ENCODE data around the gene PRMT1.

PRMT1 gene

GRCh38 chr19:49667473-49667872 lies 9.6 kb upstream of the PRMT1 start:
- DNase-seq (ENCODE audit: low spot score), result no peak

GRCh38 chr19:49669516-49669915 lies 7.6 kb upstream of the PRMT1 start:
- DNase-seq (ENCODE audit: low spot score), result no peak

- no peak for DNase-seq (ENCODE audit: low spot score)
Observed at GRCh38 chr19:49672131-49672919, 4.7 kb upstream of the PRMT1 start.

- DNase-seq (ENCODE audit: low spot score), result no peak
Observed at GRCh38 chr19:49676136-49676783, 811 bp upstream of the PRMT1 start.

- DNase-seq (ENCODE audit: low spot score), result peak; percentile 100
Observed at GRCh38 chr19:49676784-49677230, 264 bp upstream of the PRMT1 start.

DNA sequence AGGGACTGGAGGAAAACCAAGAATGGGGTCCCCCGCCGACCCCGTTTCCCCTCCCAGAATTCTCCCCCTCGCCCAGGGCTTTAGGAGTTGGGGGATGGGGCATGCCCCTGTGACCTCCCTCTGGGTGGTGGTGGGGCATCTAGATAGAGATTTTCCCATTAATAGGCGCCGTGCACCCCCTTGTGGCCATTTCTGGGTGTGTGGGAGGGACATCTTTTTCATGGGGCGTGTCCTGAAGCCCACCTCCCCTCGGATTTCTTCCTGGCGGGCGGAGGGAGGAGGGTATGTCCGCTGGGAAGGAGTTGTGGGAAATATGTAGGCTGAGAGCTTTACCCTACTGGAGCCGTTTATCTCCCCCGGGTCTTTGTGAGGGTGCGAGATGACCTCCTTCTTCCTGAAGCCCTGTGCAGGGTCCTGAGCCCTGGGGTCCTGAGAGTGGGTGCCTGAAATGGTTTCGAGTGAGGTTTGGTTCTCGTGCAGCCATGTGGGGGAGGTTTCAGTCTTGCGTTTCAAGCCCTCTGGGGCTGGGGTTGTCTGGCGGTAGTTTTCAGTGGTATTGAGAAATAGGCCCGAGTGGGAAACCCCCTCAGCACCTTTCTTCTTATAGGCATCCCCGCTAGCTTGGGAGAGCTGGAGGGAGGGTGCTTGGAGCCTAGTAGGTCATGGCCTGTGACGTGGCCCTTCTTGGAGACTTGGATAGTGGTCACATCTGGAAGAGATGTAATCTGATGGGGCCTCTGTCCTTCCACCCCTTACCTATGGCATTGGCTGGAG lies 1.0 kb downstream of the PRMT1 start:
- DNase-seq (ENCODE audit: low spot score), result no peak

- DNase-seq (ENCODE audit: low spot score), result no peak
Observed at GRCh38 chr19:49678985-49679770, 2.1 kb downstream of the PRMT1 start.

DNA sequence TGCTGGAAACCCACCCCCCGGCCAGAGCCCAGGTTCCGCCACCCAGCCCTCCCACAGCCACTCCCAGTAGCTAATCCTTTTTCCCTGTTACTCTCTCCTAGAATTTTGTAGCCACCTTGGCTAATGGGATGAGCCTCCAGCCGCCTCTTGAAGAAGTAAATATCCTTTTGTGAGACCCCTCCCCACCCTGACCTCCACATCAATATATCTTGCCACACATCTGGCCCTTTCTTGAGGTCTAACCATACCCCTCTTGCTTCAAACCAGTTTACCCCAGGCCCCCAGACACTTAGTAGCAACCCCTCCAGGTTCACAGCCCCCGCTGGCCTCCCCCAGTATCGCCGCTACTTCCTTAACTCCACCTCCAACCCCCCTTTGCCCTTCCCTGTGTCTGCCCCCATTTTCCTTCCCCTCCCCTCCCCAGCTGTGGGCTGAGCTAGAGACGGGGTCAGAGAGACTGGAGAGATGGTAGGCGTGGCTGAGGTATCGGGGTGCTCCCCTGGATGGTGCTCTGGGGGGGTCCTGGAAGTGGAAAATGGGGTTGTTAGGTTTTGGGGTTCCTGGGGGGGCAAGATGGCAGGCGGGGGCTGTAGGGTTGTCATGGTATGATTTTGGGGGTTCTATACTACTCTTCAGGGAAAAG lies 2.8 kb downstream of the PRMT1 start:
- no peak for DNase-seq (ENCODE audit: low spot score)

GRCh38 chr19:49680421-49681351 lies 3.6 kb downstream of the PRMT1 start:
- peak; percentile 83 for DNase-seq (ENCODE audit: low spot score)

GRCh38 chr19:49681830-49682229 lies 4.8 kb downstream of the PRMT1 start:
- no peak for DNase-seq (ENCODE audit: low spot score)

GRCh38 chr19:49682274-49682673 lies 5.2 kb downstream of the PRMT1 start:
- DNase-seq (ENCODE audit: low spot score), result no peak

- no peak for DNase-seq (ENCODE audit: low spot score)
Observed at GRCh38 chr19:49683814-49684250, 6.8 kb downstream of the PRMT1 start.

DNA sequence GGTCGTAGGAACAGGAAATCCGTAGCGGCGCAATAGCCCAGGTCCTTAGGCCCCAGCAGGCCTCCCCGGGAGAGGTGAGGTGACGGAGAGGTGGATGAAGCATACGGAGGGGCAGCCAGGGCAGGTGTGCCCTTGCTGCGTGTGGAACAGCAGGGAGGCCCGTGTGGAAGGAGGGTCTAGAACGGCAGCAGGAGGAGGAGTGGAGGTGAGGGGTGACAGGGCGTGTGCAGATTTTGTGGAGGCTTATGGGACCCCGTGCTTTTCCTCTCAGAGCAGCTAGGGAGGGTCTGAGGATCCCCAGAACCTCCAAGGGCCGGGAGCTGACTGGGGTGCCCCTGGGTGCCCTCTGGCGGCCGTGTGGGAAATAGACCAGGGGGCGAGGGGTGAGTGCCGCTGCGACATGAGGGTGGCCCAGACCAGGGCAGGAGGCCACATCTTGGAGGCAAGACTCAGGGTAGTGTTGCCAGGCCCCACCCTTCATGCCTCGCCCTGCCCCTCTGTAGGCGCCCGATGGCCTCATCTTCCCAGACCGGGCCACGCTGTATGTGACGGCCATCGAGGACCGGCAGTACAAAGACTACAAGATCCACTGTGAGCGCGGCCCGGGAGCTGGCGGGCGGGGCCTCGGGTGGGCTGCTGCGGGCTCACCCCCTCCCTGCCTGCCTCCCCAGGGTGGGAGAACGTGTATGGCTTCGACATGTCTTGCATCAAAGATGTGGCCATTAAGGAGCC lies 7.3 kb downstream of the PRMT1 start:
- DNase-seq (ENCODE audit: low spot score), result no peak

GRCh38 chr19:49684983-49685553 lies 8.0 kb downstream of the PRMT1 start:
- no peak for DNase-seq (ENCODE audit: low spot score)

GRCh38 chr19:49685845-49686332 lies 8.8 kb downstream of the PRMT1 start:
- no peak for DNase-seq (ENCODE audit: low spot score)

DNA sequence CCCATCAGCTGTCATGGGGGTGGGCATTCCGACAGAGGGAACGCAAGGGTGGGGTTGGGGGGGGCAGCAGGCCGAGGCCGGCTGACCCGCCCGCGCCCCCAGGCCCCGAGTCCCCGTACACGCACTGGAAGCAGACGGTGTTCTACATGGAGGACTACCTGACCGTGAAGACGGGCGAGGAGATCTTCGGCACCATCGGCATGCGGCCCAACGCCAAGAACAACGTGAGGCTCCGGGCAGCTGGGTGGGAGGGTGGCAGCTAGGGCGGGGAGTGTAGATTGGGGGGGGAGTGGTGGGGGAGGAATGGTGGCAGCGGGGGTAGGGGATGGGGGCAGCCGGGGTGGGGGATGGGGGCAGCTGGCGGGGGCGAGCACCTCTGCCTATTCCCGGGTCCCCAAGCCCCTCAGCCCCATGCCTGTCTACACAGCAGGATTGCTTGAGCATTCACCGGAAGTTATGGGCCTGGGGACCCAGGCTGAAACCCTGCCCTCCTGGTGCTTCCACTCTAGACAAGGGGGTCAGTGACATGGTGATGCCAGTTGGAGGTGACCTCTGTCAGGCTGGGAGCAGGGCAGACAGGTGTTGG lies 9.5 kb downstream of the PRMT1 start:
- no peak for DNase-seq (ENCODE audit: low spot score)

DNA sequence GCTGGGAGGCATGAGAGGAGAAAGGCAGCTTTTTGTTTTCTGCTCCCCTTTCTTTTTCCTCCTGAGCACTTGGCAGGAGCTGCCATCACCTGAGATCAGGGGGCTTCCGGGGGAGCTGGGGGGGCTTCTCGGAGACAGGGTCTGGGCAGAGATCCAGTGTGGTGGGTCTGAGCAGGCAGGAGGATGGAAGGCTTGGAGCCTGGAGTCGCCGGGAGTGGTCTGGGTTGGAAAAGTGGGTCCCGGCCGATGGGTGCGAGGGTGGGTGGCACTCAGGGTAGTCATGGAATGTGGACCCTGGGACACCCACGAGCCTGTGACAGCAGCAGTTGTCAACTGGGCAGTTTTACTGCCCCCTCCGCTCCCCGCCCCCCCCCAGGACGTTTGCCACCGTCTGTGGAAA lies 10.1 kb downstream of the PRMT1 start:
- DNase-seq (ENCODE audit: low spot score), result no peak

- DNase-seq (ENCODE audit: low spot score), result no peak
Observed at GRCh38 chr19:49687566-49688316, 10.7 kb downstream of the PRMT1 start.

Measured in putamen (tissue), 1 donor.